Keratinocyte (primary cell): ENCODE data around the gene MPO. TPM values are rescaled to one million over a fixed set of nuclear protein-coding genes. Genes with fewer than 3 reads are reported as not detected.

Experiments
- DNase-seq: peaks from one replicate; pipeline ENCODE4 v3.0.0-alpha.2; 2011; ENCODE audit warnings: low read depth, missing footprints, low spot score
- FAIRE-seq: peaks from 2 replicates; lab custom pipeline; 2011; peaks lifted over from hg19 to GRCh38; lab: Jason Lieb, UNC
- H2AFZ ChIP-seq: 2 replicates; pipeline ENCODE4 v1.6.0; 2012; ENCODE audit warnings: low read length, control low read depth, inconsistent platforms; ENCODE audit not compliant: control insufficient read depth
- H3K27ac ChIP-seq: 2 replicates; pipeline ENCODE4 v1.5.1; 2011; ENCODE audit warnings: low read length; ENCODE audit not compliant: control insufficient read depth, insufficient read depth
- H3K27me3 ChIP-seq: 3 replicates; pipeline ENCODE4 v1.6.0; 2011; ENCODE audit warnings: low read length; ENCODE audit not compliant: control insufficient read depth, insufficient read depth; ENCODE audit errors: extremely low read depth
- H3K36me3 ChIP-seq, 2 experiments: 2 replicates in 1 of 2; 3 replicates in 1 of 2; pipeline ENCODE4 v1.5.1; 2011; ENCODE audit warnings: low read length in 2 of 2, mild to moderate bottlenecking in 1 of 2; ENCODE audit not compliant: control insufficient read depth in 2 of 2, insufficient read depth in 2 of 2; ENCODE audit errors: extremely low read depth in 1 of 2
- H3K4me1 ChIP-seq: 3 replicates; pipeline ENCODE4 v1.5.1; 2011; ENCODE audit warnings: low read length; ENCODE audit not compliant: control insufficient read depth, insufficient read depth; ENCODE audit errors: extremely low read depth
- H3K4me2 ChIP-seq: 3 replicates; pipeline ENCODE4 v1.6.0; 2011; ENCODE audit warnings: low read depth, low read length; ENCODE audit not compliant: control insufficient read depth, insufficient read depth; ENCODE audit errors: extremely low read depth
- H3K4me3 ChIP-seq, 3 experiments: fragments of 200-600 bp in 1 of 3; sonication (generic) in 1 of 3; 2 replicates in 2 of 3; 3 replicates in 1 of 3; pipeline ENCODE4 v1.5.1; 2011 to 2016; ENCODE audit warnings: low read length in 3 of 3, mild to moderate bottlenecking in 3 of 3, control low read depth in 2 of 3, inconsistent platforms in 1 of 3, low read depth in 1 of 3, mixed read lengths in 1 of 3, mixed run types in 1 of 3, moderate library complexity in 1 of 3; ENCODE audit not compliant: control insufficient read depth in 2 of 3, insufficient read depth in 2 of 3; ENCODE audit errors: extremely low read depth in 1 of 3
- H3K79me2 ChIP-seq: 2 replicates; pipeline ENCODE4 v1.6.0; 2012; ENCODE audit warnings: low read length; ENCODE audit not compliant: control insufficient read depth, insufficient read depth
- H3K9ac ChIP-seq: 3 replicates; pipeline ENCODE4 v1.6.0; 2011; ENCODE audit warnings: low read length; ENCODE audit not compliant: control insufficient read depth, insufficient read depth; ENCODE audit errors: extremely low read depth
- H3K9me1 ChIP-seq: 3 replicates; pipeline ENCODE4 v1.6.0; 2011; ENCODE audit warnings: low read length; ENCODE audit not compliant: control insufficient read depth, insufficient read depth; ENCODE audit errors: extremely low read depth
- H3K9me3 ChIP-seq: 2 replicates; pipeline ENCODE4 v1.5.1; 2012; ENCODE audit warnings: low read depth, low read length; ENCODE audit not compliant: control insufficient read depth
- H4K20me1 ChIP-seq: 3 replicates; pipeline ENCODE4 v1.6.0; 2011; ENCODE audit warnings: low read length; ENCODE audit not compliant: control insufficient read depth, insufficient read depth; ENCODE audit errors: extremely low read depth
- EZH2 ChIP-seq: IDR thresholded peaks from one replicate; pipeline ENCODE4 v1.6.1; 2012; ENCODE audit warnings: inconsistent platforms, mild to moderate bottlenecking, low read length, moderate library complexity
- dilution Hi-C: fragments of 300-500 bp; cut with MboI; formaldehyde crosslinking; loops from one replicate; pipeline ENCODE4 v1.7.0; 2020; ENCODE audit warnings: low sequenced_read_pairs; ENCODE audit not compliant: extremely low pct_ligation_motif_present
- polyA plus RNA-seq, 5 experiments: library from polyadenylated mRNA; depleted of rRNA in 3 of 5; stranded (reverse) in 3 of 5; stranded (forward) in 1 of 5; unstranded in 1 of 5; fragments of >200 nt; gene quantifications; 1 replicate in 1 of 5; 2 replicates in 3 of 5; 3 replicates in 1 of 5; pipeline versions ENCODE4 v1.2.1 to v1.2.3, GENCODE V29; 2011 to 2012; ENCODE audit warnings: missing spikeins in 2 of 5, low read depth in 1 of 5, low replicate concordance in 1 of 5
- TF ChIP-seq, protein P1 (sequence below), 3 experiments: IDR thresholded peaks in 1 of 3; conservative IDR thresholded peaks in 1 of 3; optimal IDR thresholded peaks in 1 of 3; 2 replicates in 2 of 3; 3 replicates in 1 of 3; pipeline versions ENCODE3 to v1.5.1; 2011; ENCODE audit warnings: low read length in 3 of 3, mild to moderate bottlenecking in 3 of 3, moderate library complexity in 2 of 3, control low read depth in 1 of 3, inconsistent platforms in 1 of 3; ENCODE audit not compliant: insufficient read depth in 2 of 3; ENCODE audit errors: extremely low read depth in 1 of 3

MPO gene
- polyA plus RNA-seq, 1 donor (not counting 4 experiments of a cell fraction or from before 2014, with no cell fraction given), result not detected

DNA sequence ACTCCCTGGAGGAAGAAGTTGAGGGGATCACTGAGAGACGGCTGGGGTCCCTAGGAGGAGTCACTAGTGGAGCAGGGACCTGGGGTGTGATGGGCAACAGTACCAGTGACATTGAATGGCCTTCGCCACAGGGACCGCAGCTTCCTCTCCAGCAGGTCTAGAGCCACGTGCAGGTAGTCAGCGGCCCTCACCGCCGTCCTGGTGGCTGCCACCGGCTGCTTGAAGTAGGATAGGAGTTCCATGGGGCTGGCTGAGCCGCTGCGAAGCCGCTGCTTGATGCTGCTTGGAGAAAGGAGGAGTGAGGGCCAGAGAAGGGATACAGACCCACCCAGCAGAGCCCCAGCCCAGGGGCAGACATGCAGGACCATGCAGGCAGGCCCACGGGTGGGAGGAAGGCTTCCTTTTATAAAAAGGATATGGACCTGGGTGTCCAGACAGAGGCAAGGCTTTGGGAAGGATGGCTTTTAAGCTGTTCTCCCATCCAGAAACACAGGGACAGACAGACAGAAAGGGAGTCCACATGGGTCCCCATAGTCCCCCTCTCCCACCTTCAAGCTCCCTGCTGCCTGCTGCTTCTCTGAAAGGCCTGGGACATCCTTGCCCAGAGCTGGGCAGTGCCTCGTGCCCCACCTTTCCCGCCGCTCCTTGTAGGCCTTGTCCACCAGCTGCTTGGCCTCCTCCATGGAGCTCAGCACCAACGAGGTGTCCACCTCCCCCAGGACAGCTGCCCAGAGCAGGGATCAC, 827 bp downstream of the MPO start:
- TF ChIP-seq, protein P1, sequence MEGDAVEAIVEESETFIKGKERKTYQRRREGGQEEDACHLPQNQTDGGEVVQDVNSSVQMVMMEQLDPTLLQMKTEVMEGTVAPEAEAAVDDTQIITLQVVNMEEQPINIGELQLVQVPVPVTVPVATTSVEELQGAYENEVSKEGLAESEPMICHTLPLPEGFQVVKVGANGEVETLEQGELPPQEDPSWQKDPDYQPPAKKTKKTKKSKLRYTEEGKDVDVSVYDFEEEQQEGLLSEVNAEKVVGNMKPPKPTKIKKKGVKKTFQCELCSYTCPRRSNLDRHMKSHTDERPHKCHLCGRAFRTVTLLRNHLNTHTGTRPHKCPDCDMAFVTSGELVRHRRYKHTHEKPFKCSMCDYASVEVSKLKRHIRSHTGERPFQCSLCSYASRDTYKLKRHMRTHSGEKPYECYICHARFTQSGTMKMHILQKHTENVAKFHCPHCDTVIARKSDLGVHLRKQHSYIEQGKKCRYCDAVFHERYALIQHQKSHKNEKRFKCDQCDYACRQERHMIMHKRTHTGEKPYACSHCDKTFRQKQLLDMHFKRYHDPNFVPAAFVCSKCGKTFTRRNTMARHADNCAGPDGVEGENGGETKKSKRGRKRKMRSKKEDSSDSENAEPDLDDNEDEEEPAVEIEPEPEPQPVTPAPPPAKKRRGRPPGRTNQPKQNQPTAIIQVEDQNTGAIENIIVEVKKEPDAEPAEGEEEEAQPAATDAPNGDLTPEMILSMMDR (optimal IDR thresholded peaks at IDR 0.05 in 1 of 3, IDR thresholded peaks at IDR 0.05 in 1 of 3, conservative IDR thresholded peaks at IDR 0.05 in 1 of 3; ENCODE audit: extremely low read depth in 1 of 3, insufficient read depth in 2 of 3, low read length in 3 of 3), result no peak
- no peak for TF ChIP-seq EZH2
- Histone ChIP-seq H3K9me3 (no peaks in the 10 kb centered on the region), H3K27me3 (peaks cover 40% of the 10 kb centered on the region), H3K9ac (no peak overlapping the region), H3K36me3 (no peaks in the 10 kb centered on the region), H4K20me1 (no peaks in the 10 kb centered on the region), H3K4me1 (no peaks in the 10 kb centered on the region), H3K27ac (no peak overlapping the region), H3K4me3 (no peak overlapping the region), H3K79me2 (no peaks in the 10 kb centered on the region), H3K9me1 (no peaks in the 10 kb centered on the region), H2AFZ (no peak overlapping the region), H3K4me2 (no peak overlapping the region)
- FAIRE-seq (no peak), DNase-seq (no peak)
- dilution Hi-C loops, result loop anchor here (25.0 kb wide), 1 partner anchor 157 kb away; no protein-coding TSS in a partner anchor

DNA sequence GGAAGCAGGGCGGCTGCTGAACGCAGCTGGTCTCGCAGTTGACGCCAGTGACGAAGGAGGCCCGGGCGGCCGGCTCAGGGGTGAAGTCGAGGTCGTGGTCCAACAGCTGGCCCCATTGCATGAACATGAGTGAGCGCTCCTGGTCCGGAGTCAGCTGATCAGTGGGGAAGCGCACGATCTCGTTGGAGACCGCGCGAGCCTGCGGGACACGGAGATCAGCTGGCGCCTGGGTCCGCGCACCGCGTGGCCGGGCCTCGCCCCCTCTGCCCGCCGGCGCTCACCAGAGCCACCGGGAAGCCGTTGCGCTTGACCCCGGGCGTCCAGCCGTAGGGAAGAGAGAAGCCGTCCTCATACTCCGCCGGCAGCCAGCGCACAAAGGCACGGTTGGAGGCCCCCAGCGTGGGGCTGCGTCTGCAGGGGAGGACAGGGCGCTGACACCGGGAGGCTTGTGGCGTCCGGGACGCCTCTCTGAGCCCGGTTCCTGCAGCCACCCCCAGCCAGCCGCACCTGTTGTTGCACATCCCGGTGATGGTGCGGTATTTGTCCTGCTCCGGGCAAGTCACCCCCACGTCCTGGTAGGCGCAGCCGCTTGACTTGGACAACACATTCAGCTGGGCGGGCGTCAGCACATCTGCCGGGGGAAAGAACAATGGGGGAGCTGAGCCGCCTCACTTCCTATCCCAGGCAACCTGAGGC, 1.6 kb downstream of the MPO start:
- H3K4me3 ChIP-seq, result no peak overlapping the region
- DNase-seq (no peak), FAIRE-seq (no peak)
- no peaks in the 10 kb centered on the region for H3K79me2 ChIP-seq
- no peaks in the 10 kb centered on the region for H4K20me1 ChIP-seq
- no peak overlapping the region for H3K27ac ChIP-seq
- no peak overlapping the region for H2AFZ ChIP-seq
- H3K9me3 ChIP-seq, result no peaks in the 10 kb centered on the region
- no peaks in the 10 kb centered on the region for H3K9me1 ChIP-seq
- H3K27me3 ChIP-seq, result peaks cover 40% of the 10 kb centered on the region
- H3K4me2 ChIP-seq, result no peak overlapping the region
- TF ChIP-seq, protein P1 (optimal IDR thresholded peaks at IDR 0.05 in 1 of 3, IDR thresholded peaks at IDR 0.05 in 1 of 3, conservative IDR thresholded peaks at IDR 0.05 in 1 of 3; ENCODE audit: extremely low read depth in 1 of 3, insufficient read depth in 2 of 3, low read length in 3 of 3), result no peak
- no peak for TF ChIP-seq EZH2
- no peak overlapping the region for H3K9ac ChIP-seq
- dilution Hi-C loops, result loop anchor here (25.0 kb wide), 1 partner anchor 158 kb away; no protein-coding TSS in a partner anchor
- H3K36me3 ChIP-seq, result no peaks in the 10 kb centered on the region
- no peaks in the 10 kb centered on the region for H3K4me1 ChIP-seq
